Measurements from ENCODE around the gene ASCC1.
A peak's percentile ranks its signal among the peaks of the same experiment; 100 is the strongest.
"Not testable (repeated sequence)": the region's sequence is repeated elsewhere in the genome, so short reads cannot be mapped to it uniquely, and the experiment has no call there.

Gene ASCC1

DNA sequence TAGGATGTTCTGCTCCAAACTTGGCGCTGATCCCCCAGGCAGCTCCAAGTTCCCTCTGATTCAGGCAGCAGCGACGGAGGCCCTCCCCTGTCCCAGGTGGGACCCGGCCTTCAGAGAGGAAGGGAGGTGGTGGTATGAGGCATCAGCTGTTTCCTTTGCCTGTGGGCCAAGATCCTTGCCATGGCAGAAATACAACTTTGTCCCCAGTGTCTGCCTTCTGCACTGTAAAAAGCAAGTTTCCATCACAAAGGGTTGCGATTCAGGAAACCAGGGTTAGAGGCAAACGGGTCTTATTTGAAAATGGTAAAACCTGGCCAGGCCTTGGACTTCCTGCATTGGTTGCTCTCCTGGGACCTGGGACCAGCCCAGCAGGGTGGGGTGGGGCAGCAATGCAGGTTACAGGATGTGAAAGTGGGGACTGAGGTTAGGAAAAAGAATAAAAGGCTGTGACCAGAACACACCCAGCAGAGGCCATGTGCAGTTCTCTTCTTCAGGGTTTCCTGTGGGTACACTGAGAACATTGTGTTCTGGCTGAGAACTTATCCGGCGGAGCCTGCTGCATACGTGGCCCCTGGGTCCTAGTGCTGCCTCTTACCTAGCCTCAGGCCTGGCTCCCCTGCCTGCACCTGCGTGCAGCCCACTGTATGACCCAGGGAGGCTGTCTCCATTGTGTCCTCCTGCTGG lies 32.5 kb upstream of the ASCC1 start:
- DNase-seq (ENCODE audit: low spot score), result no peak

DNA sequence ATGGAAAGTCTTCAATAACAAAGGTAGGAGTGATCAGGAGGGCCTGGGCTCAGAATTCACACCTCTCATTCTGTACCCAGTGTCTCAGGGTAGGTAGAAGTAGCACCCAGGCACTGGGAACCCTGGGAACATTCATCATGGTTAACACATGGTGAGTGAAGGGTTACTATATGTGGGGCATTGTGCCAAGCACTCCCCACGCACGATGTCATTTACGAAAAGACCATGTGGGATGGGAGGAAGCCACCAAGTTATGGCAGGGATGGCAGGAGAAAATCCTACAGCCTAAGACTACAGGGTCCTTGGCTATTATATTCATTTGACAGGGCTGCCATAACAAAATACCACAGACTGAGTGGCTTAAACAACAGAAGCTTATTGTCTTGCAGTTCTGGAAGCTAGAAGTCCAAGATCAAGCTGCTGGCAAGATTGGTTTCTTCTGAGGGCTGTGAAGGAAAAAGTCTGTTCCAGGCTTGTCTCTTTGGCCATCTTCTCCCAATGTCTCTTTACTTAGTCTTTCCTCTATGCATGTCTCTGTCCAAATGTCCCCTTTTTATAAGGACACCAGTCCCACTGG lies 30.0 kb upstream of the ASCC1 start:
- no peak for DNase-seq (ENCODE audit: low spot score)

GRCh38 chr10:72244573-72245038 lies 28.5 kb upstream of the ASCC1 start:
- peak; percentile 24 for DNase-seq (ENCODE audit: low spot score)

- DNase-seq (ENCODE audit: low spot score), result peak; percentile 86
These were observed 27.9 kb upstream of the ASCC1 start for GRCh38 chr10:72243822-72244437.

DNA sequence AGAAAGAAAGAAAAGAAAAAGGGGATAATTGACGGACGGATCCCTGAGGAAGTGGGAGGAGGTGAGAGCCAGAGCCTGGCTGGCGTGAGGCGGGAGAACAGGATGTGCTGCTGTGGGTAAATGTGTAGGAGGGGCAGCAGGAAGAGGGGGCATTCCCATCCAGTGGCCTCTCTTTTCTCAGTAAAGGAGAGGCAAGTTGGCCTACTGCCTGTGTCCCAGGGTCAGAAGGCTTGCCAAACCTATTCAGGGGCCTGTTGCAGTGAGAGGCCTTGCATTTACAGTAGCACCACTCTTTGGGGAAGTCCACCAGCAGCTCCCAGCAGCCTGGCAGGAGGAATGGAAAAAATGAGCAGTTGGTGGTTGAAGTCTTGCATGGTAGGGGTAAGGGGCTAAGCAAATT lies 26.6 kb upstream of the ASCC1 start:
- peak; percentile 35 for DNase-seq (ENCODE audit: low spot score)

DNA sequence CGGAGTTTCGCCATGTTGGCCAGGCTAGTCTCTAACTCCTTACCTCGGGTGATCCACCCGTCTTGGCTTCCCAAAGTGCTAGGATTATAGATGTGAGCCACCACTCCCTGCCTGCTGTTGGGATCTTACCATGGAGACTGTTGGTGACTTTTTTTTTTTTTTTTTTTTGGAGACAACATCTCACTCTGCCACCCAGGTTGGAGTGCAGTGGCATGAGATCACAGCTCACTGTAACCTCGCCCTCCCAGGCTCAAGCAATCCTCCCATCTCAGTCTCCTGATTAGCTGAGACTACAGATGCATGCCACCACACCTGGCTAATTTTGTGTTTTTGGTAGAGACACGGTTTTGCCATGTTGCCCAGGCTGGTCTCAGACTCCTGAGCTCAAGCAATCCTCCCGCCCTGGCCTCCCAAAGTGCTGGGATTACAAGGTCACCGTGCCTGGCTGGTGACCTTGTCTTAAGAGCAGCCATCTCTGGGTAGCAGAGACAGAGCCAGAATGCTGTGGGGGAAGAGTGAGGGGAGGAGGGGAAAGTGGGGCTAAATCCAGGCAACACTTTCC lies 25.7 kb upstream of the ASCC1 start:
- DNase-seq (ENCODE audit: low spot score), result no peak

GRCh38 chr10:72240371-72240770 lies 24.3 kb upstream of the ASCC1 start:
- no peak for DNase-seq (ENCODE audit: low spot score)

GRCh38 chr10:72239409-72239808 lies 23.3 kb upstream of the ASCC1 start:
- no peak for DNase-seq (ENCODE audit: low spot score)

DNA sequence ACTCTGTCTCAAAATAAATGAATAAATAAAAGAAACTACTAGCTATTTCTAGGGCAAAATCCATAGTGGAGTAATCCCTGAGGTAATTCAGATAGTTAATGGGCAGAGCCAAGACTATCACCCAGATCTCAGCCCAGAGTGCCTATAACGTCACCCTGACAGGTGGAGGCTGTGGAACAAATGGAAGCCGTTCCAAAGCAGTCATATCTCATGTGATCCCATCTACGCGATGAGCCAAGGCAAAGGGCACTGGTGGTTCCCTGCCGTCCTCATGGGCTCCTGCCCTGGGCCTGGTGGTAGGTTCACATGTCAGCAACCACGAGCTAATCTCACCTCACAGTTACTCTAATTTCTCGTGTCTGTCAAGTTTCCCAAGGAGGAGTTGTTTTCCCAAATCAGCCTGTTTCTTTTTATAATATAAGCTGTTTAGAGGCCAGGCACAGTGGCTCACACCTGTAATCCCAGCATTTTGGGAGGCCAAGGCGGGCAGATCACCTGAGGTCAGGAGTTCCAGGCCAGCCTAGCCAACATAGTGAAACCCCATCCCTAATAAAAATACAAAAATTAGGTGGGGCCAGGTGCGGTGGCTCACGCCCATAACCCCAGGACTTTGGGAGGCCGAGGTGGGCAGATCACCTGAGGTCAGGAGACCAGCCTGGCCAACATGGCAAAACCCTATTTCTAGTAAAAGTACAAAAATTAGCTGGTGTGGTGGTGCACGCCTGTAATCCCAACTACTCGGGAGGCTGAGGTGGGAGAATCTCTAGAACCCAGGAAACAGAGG lies 22.5 kb upstream of the ASCC1 start:
- no peak for DNase-seq (ENCODE audit: low spot score)

DNA sequence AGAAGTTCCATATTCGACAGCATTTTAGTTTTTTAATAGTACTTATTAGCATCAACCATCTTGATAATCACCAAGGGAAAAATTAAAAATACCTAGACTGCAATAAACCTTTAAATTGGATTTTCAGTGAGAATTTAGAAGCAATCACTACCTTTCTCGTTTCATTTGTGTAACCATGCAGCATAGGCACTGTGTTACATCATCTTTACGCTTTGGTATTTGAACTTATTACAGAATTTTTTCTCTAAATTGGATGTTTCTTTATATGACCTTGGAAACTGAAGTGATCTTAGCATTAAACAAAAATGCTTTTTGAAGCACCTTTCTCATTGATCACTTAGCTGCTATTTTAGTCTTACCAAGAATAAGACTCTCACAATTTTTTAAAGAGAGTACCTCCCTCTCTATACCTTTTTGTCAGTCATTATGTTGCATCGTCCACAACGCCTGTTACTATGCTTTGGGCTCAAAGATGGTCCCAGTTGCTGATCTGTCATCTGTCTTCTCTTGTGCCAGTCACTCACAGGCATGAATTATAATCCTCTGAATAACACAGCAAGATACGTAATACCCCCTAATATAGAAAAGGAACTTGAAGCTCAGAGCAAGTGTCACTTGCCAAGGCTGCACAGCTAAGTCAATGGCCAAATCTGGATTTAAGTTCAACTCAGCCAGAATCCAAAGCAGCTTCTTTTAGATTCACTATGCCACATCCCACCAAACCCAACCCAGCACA lies 19.6 kb upstream of the ASCC1 start:
- DNase-seq (ENCODE audit: low spot score), result no peak

DNA sequence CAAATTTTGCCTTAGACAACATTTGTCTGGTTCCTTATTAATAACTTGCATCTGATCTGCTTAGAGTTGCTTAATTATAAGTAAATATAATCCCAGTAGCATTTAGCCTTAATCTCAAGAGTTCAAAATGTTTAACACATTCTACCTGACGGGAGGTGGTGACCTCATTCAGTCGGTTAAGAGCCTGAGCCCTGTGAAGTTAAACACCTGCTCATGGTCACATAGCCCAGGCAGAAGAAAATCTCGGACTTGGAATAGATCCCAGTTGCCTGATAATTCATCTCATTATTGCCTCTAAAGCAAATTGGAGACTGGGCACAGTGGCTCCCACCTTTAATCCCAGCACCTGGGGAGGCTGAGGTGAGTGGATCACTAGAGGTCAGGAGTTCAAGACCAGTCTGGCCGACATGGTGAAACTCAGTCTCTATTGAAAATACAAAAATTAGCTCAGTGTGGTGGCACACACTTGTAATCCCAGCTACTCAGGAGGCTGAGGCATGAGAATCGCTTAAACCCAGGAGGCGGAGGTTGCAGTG lies 18.6 kb upstream of the ASCC1 start:
- DNase-seq (ENCODE audit: low spot score), result no peak

DNA sequence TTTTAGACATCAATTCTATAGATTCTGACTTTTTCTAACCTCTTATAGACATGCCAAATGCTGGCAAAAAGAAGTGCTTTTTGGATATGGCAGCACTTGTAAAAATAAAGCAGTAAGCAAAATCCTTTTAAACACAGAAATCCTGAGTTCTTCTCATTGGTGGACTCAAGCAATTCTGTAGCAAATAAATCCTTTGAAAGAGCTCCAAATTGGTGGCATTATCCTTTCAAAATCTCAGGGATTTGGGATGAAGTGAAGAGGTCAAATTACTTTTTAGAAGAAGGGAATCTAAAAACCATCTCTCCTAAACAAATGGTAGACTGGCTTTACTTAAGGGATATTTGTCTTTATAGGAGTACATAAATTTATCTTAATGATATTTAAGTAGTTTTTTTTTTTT lies 17.5 kb upstream of the ASCC1 start:
- no peak for DNase-seq (ENCODE audit: low spot score)

DNA sequence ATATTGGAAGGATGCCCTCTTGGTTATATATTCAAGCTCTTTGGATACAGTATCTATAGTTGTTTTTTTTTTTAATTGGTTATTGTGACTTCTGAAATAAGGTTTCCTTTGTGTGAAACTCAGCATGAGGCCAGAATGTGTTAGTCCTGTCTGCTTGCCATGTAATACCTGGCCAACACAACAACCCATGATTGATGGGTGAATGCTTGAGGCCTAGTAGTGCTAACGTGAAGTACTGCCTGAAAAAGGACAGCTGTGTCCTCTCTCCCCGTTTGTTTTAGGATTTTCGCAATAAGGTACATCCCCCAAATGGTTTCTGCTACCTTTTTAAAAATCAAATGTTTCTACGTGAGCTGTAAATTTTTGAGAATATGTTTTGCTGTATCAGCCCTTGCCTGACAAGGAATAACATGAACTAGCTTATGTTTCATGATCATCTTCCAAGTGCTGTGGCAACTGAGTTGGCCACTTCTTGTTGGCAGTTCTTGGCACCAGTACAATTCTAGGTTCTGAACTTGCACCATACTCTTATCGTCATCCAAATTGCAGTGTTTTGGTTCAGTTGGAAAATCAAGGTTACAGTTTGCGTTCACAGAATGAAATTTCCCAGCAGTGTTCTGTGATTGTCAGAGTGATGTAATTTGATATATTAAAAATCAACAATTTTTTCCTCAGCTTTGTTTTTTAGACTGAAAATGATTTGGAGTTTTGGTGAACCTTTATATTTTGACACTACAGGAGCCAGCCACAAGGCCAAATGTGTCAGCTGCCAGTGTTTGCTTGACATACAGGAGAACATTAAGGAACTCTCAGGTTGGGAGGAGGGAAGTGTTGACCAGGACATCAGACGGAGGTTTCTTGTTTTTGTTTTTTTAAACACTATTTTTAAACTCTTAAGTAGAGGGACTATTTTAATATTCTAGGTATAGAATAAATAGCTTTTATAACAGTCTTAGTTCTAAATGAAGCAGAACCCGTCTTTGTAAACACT lies 13.5 kb upstream of the ASCC1 start:
- DNase-seq (ENCODE audit: low spot score), result no peak

DNA sequence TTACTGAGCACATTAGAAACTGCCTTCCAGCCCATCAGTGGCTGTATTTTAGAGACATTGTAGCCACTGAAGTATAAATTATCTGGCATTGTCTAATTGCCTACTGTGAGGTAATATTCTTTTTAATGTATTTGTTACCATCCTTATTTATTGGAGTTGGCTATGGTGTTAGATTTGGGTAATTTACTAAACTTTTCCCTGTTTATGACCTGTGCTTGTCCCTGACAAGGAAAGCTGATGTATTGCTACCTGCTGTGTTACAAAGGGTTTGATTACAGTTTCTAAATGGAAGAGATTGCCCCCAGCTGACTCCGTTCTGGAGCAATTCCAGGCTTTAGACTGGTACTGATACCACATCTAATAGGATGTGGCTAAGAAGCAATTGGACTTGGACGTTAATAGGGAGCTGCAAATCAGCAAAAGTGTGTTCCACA lies 12.3 kb upstream of the ASCC1 start:
- no peak for DNase-seq (ENCODE audit: low spot score)

- DNase-seq (ENCODE audit: low spot score), result no peak
These were observed 11.8 kb upstream of the ASCC1 start for GRCh38 chr10:72227826-72228225.

DNA sequence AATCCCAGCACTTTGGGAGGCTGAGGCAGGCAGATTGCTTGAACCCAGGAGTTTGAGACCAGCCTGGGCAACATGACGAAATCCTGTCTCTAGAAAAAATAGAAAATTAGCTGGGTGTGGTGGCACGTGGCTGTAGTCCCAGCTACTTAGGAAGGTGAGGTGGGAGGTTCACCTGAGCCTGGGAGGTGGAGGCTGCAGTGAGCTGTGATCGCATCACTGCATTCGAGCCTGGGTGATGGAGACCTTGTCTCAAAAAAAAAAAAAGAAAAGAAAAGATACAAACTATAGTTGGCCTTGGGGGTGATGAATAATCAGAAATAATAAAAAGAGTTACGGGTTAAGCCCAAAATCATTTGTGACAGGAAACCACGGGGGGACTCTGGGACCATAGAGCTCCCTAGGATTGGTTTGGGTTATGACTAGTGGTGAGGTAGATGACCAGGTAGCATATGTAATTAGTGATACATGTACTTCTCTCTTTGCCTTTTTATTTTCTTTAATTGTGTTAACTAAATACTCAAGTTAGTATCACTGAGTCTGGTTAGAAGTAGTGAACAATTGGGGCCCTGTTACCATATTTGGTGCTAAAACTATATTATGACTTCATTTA lies 10.4 kb upstream of the ASCC1 start:
- no peak for DNase-seq (ENCODE audit: low spot score)

DNA sequence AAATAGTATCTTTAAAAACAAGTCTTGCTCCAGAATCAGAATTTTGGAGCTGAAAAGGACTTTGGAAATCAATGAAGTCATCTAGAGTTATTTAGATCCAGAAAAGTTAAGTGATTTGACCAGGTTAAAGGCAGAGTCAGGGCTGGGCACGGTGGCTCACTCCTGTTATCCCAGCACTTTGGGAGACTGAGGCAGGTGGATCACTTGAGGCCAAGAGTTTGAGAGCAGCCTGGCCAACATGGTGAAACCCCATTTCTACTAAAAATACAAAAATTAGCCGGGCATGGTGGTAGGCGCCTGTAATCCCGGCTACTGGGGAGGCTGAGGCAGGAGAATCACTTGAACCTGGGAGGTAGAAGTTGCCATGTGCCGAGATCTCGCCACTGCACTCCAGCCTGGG lies 8.1 kb upstream of the ASCC1 start:
- not testable (repeated sequence) for DNase-seq (ENCODE audit: low spot score)

DNA sequence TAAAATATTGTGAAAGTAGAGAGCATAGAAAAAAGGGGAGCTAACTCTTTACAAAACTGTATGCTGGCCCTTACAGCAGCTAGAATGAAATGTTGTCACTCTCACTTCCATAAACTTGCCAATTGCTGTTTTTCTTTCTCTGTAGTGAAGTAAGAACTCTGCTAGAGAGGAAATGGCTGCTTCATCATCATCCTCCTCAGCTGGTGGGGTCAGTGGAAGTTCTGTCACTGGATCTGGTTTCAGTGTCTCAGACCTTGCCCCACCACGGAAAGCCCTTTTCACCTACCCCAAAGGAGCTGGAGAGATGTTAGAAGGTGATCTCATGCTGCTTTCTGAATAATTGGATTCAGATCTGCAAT lies 7.6 kb upstream of the ASCC1 start:
- DNase-seq (ENCODE audit: low spot score), result no peak

DNA sequence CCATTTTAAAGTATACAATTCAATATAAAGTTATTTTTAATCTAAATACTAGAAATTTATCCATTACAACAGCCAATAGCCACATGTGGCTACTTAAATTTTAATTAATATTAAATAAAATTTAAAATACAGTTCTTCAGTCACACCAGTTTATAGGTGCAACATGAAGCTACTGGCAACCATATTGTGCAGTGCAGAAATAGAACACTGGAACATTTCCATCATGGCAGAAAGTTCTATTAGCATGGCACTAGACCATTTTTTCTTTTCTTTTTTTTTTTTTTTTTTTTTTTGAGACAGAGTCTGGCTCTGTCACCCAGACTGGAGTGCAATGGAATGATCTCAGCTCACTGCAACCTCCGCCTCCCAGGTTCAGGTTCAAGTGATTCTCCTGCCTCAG lies 5.2 kb upstream of the ASCC1 start:
- no peak for DNase-seq (ENCODE audit: low spot score)

- no peak for DNase-seq (ENCODE audit: low spot score)
These were observed 4.6 kb upstream of the ASCC1 start for GRCh38 chr10:72220637-72221036.

All from hepatic stellate cell (primary cell).